ENCODE data around the gene KIDINS220. TPM values are rescaled to one million over a fixed set of nuclear protein-coding genes. Genes with fewer than 3 reads are reported as not detected.

KIDINS220 gene
- total and polyA plus RNA-seq, 4 donors = 8.1 to 50.9 (median 30.8) TPM

DNA sequence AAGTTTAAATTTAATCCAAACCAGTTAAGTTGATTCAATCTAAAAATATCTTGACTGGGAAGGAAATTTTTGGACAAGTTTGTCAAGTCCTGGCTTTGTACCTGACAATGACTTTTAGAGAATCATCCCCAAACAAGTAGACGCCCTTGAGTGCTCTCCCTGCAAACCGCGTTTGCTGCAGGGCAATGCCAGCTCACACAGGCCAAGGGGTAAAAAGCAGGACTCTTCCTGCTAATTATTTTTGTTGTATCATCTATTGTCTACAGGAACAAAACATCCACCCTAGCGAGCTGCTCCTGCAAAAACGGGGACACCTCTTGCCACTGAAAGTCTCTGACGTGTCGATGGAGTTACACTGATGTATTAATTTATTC lies 144.6 kb downstream of the KIDINS220 start:
- Histone ChIP-seq H3K9ac (ENCODE audit: low read depth in 1 of 2, low read length in 2 of 2) (no peak overlapping the region), H3K27ac (ENCODE audit: low read depth in 1 of 2, low read length in 2 of 2) (no peak overlapping the region), H3K4me1 (ENCODE audit: control insufficient read depth in 4 of 4, insufficient read depth in 4 of 4, low read length in 3 of 4) (peaks cover 0 to 4% (median 3%) of the 10 kb centered on the region in 4 donors), H3K4me3 (ENCODE audit: low read depth in 1 of 3, low read length in 3 of 3) (no peak overlapping the region), H3K9me3 (ENCODE audit: control insufficient read depth in 4 of 4, low read length in 3 of 4) (no peaks in the 10 kb centered on the region), H3K36me3 (ENCODE audit: control insufficient read depth in 4 of 4, insufficient read depth in 3 of 4, low read depth in 1 of 4, low read length in 3 of 4) (no peaks in the 10 kb centered on the region), H3K27me3 (ENCODE audit: control insufficient read depth in 4 of 4, insufficient read depth in 4 of 4, low read length in 3 of 4) (peaks cover 0 to 4% (median 0%) of the 10 kb centered on the region in 4 donors)
- 49% methylated on average over 7 of the region's 7 CpGs for WGBS
- TF ChIP-seq, protein P1, sequence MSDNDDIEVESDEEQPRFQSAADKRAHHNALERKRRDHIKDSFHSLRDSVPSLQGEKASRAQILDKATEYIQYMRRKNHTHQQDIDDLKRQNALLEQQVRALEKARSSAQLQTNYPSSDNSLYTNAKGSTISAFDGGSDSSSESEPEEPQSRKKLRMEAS (IDR thresholded peaks at IDR 0.05) = no peak
- TF ChIP-seq EGR1 (IDR thresholded peaks at IDR 0.05; ENCODE audit: low read depth in 2 of 2) (no peak), JUND (IDR thresholded peaks at IDR 0.05) (no peak), TAF1 (conservative IDR thresholded peaks at IDR 0.05) (no peak), RAD21 (IDR thresholded peaks at IDR 0.05) (no peak), HNF4G (IDR thresholded peaks at IDR 0.05) (no peak), RXRA (IDR thresholded peaks at IDR 0.05) (no peak), NR2F2 (IDR thresholded peaks at IDR 0.05) (no peak), YY1 (IDR thresholded peaks at IDR 0.05) (no peak), FOXA1 (IDR thresholded peaks at IDR 0.05) (no peak), HNF4A (conservative IDR thresholded peaks at IDR 0.05) (no peak), FOXA2 (IDR thresholded peaks at IDR 0.05) (no peak)
- TF ChIP-seq, protein P2, sequence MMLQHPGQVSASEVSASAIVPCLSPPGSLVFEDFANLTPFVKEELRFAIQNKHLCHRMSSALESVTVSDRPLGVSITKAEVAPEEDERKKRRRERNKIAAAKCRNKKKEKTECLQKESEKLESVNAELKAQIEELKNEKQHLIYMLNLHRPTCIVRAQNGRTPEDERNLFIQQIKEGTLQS (IDR thresholded peaks at IDR 0.05) = no peak
- TF ChIP-seq, protein P3, sequence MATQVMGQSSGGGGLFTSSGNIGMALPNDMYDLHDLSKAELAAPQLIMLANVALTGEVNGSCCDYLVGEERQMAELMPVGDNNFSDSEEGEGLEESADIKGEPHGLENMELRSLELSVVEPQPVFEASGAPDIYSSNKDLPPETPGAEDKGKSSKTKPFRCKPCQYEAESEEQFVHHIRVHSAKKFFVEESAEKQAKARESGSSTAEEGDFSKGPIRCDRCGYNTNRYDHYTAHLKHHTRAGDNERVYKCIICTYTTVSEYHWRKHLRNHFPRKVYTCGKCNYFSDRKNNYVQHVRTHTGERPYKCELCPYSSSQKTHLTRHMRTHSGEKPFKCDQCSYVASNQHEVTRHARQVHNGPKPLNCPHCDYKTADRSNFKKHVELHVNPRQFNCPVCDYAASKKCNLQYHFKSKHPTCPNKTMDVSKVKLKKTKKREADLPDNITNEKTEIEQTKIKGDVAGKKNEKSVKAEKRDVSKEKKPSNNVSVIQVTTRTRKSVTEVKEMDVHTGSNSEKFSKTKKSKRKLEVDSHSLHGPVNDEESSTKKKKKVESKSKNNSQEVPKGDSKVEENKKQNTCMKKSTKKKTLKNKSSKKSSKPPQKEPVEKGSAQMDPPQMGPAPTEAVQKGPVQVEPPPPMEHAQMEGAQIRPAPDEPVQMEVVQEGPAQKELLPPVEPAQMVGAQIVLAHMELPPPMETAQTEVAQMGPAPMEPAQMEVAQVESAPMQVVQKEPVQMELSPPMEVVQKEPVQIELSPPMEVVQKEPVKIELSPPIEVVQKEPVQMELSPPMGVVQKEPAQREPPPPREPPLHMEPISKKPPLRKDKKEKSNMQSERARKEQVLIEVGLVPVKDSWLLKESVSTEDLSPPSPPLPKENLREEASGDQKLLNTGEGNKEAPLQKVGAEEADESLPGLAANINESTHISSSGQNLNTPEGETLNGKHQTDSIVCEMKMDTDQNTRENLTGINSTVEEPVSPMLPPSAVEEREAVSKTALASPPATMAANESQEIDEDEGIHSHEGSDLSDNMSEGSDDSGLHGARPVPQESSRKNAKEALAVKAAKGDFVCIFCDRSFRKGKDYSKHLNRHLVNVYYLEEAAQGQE (IDR thresholded peaks at IDR 0.05) = no peak
- TF ChIP-seq, protein P4, sequence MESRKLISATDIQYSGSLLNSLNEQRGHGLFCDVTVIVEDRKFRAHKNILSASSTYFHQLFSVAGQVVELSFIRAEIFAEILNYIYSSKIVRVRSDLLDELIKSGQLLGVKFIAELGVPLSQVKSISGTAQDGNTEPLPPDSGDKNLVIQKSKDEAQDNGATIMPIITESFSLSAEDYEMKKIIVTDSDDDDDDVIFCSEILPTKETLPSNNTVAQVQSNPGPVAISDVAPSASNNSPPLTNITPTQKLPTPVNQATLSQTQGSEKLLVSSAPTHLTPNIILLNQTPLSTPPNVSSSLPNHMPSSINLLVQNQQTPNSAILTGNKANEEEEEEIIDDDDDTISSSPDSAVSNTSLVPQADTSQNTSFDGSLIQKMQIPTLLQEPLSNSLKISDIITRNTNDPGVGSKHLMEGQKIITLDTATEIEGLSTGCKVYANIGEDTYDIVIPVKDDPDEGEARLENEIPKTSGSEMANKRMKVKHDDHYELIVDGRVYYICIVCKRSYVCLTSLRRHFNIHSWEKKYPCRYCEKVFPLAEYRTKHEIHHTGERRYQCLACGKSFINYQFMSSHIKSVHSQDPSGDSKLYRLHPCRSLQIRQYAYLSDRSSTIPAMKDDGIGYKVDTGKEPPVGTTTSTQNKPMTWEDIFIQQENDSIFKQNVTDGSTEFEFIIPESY (IDR thresholded peaks at IDR 0.05) = no peak
- TF ChIP-seq, protein P5, sequence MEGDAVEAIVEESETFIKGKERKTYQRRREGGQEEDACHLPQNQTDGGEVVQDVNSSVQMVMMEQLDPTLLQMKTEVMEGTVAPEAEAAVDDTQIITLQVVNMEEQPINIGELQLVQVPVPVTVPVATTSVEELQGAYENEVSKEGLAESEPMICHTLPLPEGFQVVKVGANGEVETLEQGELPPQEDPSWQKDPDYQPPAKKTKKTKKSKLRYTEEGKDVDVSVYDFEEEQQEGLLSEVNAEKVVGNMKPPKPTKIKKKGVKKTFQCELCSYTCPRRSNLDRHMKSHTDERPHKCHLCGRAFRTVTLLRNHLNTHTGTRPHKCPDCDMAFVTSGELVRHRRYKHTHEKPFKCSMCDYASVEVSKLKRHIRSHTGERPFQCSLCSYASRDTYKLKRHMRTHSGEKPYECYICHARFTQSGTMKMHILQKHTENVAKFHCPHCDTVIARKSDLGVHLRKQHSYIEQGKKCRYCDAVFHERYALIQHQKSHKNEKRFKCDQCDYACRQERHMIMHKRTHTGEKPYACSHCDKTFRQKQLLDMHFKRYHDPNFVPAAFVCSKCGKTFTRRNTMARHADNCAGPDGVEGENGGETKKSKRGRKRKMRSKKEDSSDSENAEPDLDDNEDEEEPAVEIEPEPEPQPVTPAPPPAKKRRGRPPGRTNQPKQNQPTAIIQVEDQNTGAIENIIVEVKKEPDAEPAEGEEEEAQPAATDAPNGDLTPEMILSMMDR (IDR thresholded peaks at IDR 0.05; ENCODE audit: low read depth, low read length, missing input control) = no peak
- no peak for DNase-seq (ENCODE audit: low spot score)

DNA sequence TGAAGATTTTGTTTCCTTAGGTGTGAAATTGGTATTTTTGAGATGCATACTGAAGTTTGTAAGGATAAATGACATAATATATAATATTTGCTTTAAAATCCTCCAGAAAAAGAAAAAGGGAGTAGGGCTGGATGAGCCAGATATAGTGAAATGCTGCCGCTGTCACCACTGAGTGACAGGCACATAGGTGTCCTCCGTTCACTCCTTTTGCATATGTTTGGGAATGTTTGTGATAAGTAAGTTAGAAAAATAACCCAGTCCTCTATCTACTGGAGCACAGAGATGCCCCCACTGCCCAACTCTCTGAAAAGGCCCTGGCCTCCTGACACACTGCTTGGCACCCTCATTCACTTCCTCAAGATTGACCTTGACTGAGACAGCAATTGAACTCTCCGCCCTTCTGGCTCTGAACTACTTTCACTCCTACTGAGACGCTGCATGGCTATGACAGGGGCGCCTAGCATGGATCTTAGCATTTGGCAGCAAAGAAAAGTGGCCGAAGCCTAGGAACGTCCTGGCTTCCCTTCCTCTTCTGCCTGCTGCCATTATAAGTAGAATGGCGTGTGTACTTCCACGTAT lies 145.5 kb downstream of the KIDINS220 start:
- peaks cover 0 to 4% (median 3%) of the 10 kb centered on the region in 4 donors for H3K4me1 ChIP-seq (ENCODE audit: control insufficient read depth in 4 of 4, insufficient read depth in 4 of 4, low read length in 3 of 4)
- DNase-seq (ENCODE audit: low spot score) = no peak
- H3K9me3 ChIP-seq (ENCODE audit: control insufficient read depth in 4 of 4, low read length in 3 of 4) = no peaks in the 10 kb centered on the region
- H3K27ac ChIP-seq (ENCODE audit: low read depth in 1 of 2, low read length in 2 of 2) = no peak overlapping the region
- 95% methylated on average over 9 of the region's 9 CpGs for WGBS
- no peak overlapping the region for H3K4me3 ChIP-seq (ENCODE audit: low read depth in 1 of 3, low read length in 3 of 3)
- H3K36me3 ChIP-seq (ENCODE audit: control insufficient read depth in 4 of 4, insufficient read depth in 3 of 4, low read depth in 1 of 4, low read length in 3 of 4) = no peaks in the 10 kb centered on the region
- peaks cover 0 to 4% (median 0%) of the 10 kb centered on the region in 4 donors for H3K27me3 ChIP-seq (ENCODE audit: control insufficient read depth in 4 of 4, insufficient read depth in 4 of 4, low read length in 3 of 4)
- H3K9ac ChIP-seq (ENCODE audit: low read depth in 1 of 2, low read length in 2 of 2) = no peak overlapping the region
- TF ChIP-seq, protein P1 (IDR thresholded peaks at IDR 0.05) = no peak
- TF ChIP-seq GABPA (IDR thresholded peaks at IDR 0.05 in 1 of 2, conservative IDR thresholded peaks at IDR 0.05 in 1 of 2) (no peak), TAF1 (conservative IDR thresholded peaks at IDR 0.05) (no peak), HNF4G (IDR thresholded peaks at IDR 0.05) (no peak), FOXA2 (IDR thresholded peaks at IDR 0.05) (no peak), SP1 (IDR thresholded peaks at IDR 0.05) (no peak), RAD21 (IDR thresholded peaks at IDR 0.05) (no peak), RXRA (IDR thresholded peaks at IDR 0.05) (no peak), NR2F2 (IDR thresholded peaks at IDR 0.05) (no peak), HNF4A (conservative IDR thresholded peaks at IDR 0.05) (no peak), FOXA1 (IDR thresholded peaks at IDR 0.05) (no peak), JUND (IDR thresholded peaks at IDR 0.05) (no peak)
- TF ChIP-seq, protein P2 (IDR thresholded peaks at IDR 0.05) = no peak
- TF ChIP-seq, protein P4 (IDR thresholded peaks at IDR 0.05) = no peak
